ENCODE results near the gene SPDYE6. TPM values are rescaled to one million over a fixed set of nuclear protein-coding genes. Genes with fewer than 3 reads are reported as not detected.
A peak's percentile ranks its signal among the peaks of the same experiment; 100 is the strongest.
"Not testable (repeated sequence)": the region's sequence is repeated elsewhere in the genome, so short reads cannot be mapped to it uniquely, and the experiment has no call there.

Gene SPDYE6, protein sequence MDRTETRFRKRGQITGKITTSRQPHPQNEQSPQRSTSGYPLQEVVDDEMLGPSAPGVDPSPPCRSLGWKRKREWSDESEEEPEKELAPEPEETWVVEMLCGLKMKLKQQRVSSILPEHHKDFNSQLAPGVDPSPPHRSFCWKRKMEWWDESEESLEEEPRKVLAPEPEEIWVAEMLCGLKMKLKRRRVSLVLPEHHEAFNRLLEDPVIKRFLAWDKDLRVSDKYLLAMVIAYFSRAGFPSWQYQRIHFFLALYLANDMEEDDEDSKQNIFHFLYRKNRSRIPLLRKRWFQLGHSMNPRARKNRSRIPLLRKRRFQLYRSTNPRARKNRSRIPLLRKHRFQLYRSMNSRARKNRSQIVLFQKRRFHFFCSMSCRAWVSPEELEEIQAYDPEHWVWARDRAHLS
- total RNA-seq (ENCODE audit: unreplicated experiment): not detected
- long read RNA-seq, partial matches to known transcripts: 0 of 1 reads
- long read RNA-seq, other reads (novel, unspliced or antisense): 1 of 1 reads

DNA sequence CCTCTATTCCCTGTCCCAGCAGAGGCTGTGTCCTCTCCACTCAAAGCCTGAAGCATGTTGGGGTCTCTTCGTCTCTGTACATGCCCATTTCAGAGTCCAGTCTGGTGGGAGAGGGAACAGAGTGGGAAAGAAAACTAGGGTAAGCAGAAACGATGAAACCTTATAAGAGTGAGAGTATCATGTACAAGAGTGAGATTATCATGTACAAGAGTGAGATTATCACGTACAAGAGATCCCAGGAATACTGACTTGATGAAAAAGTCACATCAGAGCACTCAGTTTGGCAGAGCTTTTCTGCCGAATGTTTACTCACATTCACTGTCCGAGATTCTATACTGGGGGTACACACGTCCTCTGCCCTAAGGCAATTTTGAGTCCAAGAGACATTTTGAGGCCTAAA is at the start of gene SPDYE6:
Gene SPDYE6, minus strand, starts transcription at position 101 of the 400 bp plus-strand sequence. CDS start 421 bp downstream, outside the sequence.
- not testable (repeated sequence) for H3K4me1 Mint-ChIP-seq (ENCODE audit: low read depth, unreplicated experiment); H3K27ac Mint-ChIP-seq (ENCODE audit: unreplicated experiment); H3K4me3 Mint-ChIP-seq (ENCODE audit: unreplicated experiment); DNase-seq; H3K27me3 Mint-ChIP-seq (ENCODE audit: unreplicated experiment); H3K36me3 Mint-ChIP-seq (ENCODE audit: unreplicated experiment); H3K9me3 Mint-ChIP-seq (ENCODE audit: unreplicated experiment)

GRCh38 chr7:102404862-102405188 is 48.6 kb upstream of the SPDYE6 start:
- DNase-seq; H3K9me3 Mint-ChIP-seq (ENCODE audit: unreplicated experiment); H3K4me3 Mint-ChIP-seq (ENCODE audit: unreplicated experiment); H3K27me3 Mint-ChIP-seq (ENCODE audit: unreplicated experiment); H3K27ac Mint-ChIP-seq (ENCODE audit: unreplicated experiment): not testable (repeated sequence)
- peaks cover 14% of the 10 kb centered on the region for H3K4me1 Mint-ChIP-seq (ENCODE audit: low read depth, unreplicated experiment)
- peaks cover 14% of the 10 kb centered on the region for H3K36me3 Mint-ChIP-seq (ENCODE audit: unreplicated experiment)
- TF ChIP-seq, protein P1, sequence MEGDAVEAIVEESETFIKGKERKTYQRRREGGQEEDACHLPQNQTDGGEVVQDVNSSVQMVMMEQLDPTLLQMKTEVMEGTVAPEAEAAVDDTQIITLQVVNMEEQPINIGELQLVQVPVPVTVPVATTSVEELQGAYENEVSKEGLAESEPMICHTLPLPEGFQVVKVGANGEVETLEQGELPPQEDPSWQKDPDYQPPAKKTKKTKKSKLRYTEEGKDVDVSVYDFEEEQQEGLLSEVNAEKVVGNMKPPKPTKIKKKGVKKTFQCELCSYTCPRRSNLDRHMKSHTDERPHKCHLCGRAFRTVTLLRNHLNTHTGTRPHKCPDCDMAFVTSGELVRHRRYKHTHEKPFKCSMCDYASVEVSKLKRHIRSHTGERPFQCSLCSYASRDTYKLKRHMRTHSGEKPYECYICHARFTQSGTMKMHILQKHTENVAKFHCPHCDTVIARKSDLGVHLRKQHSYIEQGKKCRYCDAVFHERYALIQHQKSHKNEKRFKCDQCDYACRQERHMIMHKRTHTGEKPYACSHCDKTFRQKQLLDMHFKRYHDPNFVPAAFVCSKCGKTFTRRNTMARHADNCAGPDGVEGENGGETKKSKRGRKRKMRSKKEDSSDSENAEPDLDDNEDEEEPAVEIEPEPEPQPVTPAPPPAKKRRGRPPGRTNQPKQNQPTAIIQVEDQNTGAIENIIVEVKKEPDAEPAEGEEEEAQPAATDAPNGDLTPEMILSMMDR (IDR thresholded peaks at IDR 0.05; ENCODE audit: partially characterized antibody, unreplicated experiment): peak; percentile 55

- H3K4me3 Mint-ChIP-seq (ENCODE audit: unreplicated experiment): peak overlapping the region; percentile 34
- peak; percentile 58 for DNase-seq
- peak overlapping the region; percentile 78 for H3K27ac Mint-ChIP-seq (ENCODE audit: unreplicated experiment)
- H3K36me3 Mint-ChIP-seq (ENCODE audit: unreplicated experiment): peaks cover 8% of the 10 kb centered on the region
- H3K27me3 Mint-ChIP-seq (ENCODE audit: unreplicated experiment): peaks cover 3% of the 10 kb centered on the region
- H3K4me1 Mint-ChIP-seq (ENCODE audit: low read depth, unreplicated experiment): peaks cover 14% of the 10 kb centered on the region
- TF ChIP-seq, protein P1 (IDR thresholded peaks at IDR 0.05; ENCODE audit: partially characterized antibody, unreplicated experiment): peak; percentile 79
- H3K9me3 Mint-ChIP-seq (ENCODE audit: unreplicated experiment): peaks cover 3% of the 10 kb centered on the region
Observed at GRCh38 chr7:102404005-102404861, 48.0 kb upstream of the SPDYE6 start.

- no peak for DNase-seq
- Mint-ChIP-seq H3K9me3 (ENCODE audit: unreplicated experiment) (peaks cover 3% of the 10 kb centered on the region), H3K27me3 (ENCODE audit: unreplicated experiment) (peaks cover 3% of the 10 kb centered on the region), H3K4me1 (ENCODE audit: low read depth, unreplicated experiment) (peaks cover 14% of the 10 kb centered on the region), H3K4me3 (ENCODE audit: unreplicated experiment) (no peak overlapping the region), H3K36me3 (ENCODE audit: unreplicated experiment) (peaks cover 5% of the 10 kb centered on the region), H3K27ac (ENCODE audit: unreplicated experiment) (peak overlapping the region; percentile 78)
- TF ChIP-seq, protein P1 (IDR thresholded peaks at IDR 0.05; ENCODE audit: partially characterized antibody, unreplicated experiment): no peak
Observed at GRCh38 chr7:102403563-102403962, 47.3 kb upstream of the SPDYE6 start.

DNA sequence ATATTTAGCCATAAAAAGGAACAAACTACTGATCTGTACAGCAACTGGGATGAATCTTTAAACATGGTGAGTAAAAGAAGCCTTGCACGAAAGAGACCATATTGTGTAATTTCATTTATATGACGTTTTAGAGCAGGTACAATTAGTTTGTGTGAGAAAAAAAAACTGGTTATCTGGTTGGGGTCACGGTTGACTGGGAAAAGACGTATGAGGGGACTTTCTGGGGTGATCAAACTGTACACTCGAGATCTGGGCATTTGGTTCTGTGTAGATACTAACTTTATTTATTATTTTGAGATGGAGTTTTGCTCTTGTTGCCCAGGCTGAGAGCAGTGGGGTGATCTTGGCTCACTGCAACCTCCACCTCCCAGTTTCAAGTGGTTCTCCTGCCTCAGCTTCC is 44.1 kb upstream of the SPDYE6 start:
- DNase-seq: no peak
- TF ChIP-seq, protein P1 (IDR thresholded peaks at IDR 0.05; ENCODE audit: partially characterized antibody, unreplicated experiment): no peak
- H3K4me1 Mint-ChIP-seq (ENCODE audit: low read depth, unreplicated experiment): peaks cover 18% of the 10 kb centered on the region
- H3K9me3 Mint-ChIP-seq (ENCODE audit: unreplicated experiment): peaks cover 12% of the 10 kb centered on the region
- H3K36me3 Mint-ChIP-seq (ENCODE audit: unreplicated experiment): peaks cover 5% of the 10 kb centered on the region
- H3K27me3 Mint-ChIP-seq (ENCODE audit: unreplicated experiment): peaks cover 15% of the 10 kb centered on the region
- no peak overlapping the region for H3K4me3 Mint-ChIP-seq (ENCODE audit: unreplicated experiment)
- H3K27ac Mint-ChIP-seq (ENCODE audit: unreplicated experiment): no peak overlapping the region
